OCI-LY3 (cell line): ENCODE measurements around the gene MDH1B.
"Not testable (repeated sequence)": the region's sequence is repeated elsewhere in the genome, so short reads cannot be mapped to it uniquely, and the experiment has no call there.

Experiments
- H2AFZ ChIP-seq: fragments of 200-600, 300-600 bp; shearing (Covaris generic); 2 replicates; pipeline ENCODE4 v1.6.0; 2014; ENCODE audit warnings: antibody characterized with exemption, low read depth, low read length
- H3K27ac ChIP-seq: fragments of 200-600, 300-600 bp; sonication (generic); 2 replicates; pipeline ENCODE4 v1.5.1; 2014; ENCODE audit warnings: mild to moderate bottlenecking, low read length, moderate library complexity, mixed read lengths
- H3K27me3 ChIP-seq: fragments of 200-600, 300-600 bp; sonication (generic); 2 replicates; pipeline ENCODE4 v1.6.1; 2014; ENCODE audit warnings: low read depth, low read length, mixed read lengths
- H3K36me3 ChIP-seq: fragments of 200-600, 300-600 bp; sonication (generic); replicated peaks from 2 replicates; pipeline ENCODE3; 2014; ENCODE audit warnings: low read depth, low read length, mixed read lengths
- H3K4me1 ChIP-seq: fragments of 300-600, 200-600 bp; sonication (generic); 2 replicates; pipeline ENCODE4 v1.6.1; 2014; ENCODE audit warnings: low read length, mixed read lengths
- H3K4me2 ChIP-seq: fragments of 200-600, 300-600 bp; sonication (generic); 2 replicates; pipeline ENCODE4 v1.6.1; 2014; ENCODE audit warnings: low read length, mixed read lengths
- H3K4me3 ChIP-seq: fragments of 300-600, 200-600 bp; sonication (generic); 2 replicates; pipeline ENCODE4 v1.5.1; 2014; ENCODE audit warnings: antibody characterized with exemption, mild to moderate bottlenecking, low read length, moderate library complexity
- H3K79me2 ChIP-seq: fragments of 300-600, 200-600 bp; shearing (Covaris generic); 2 replicates; pipeline ENCODE4 v1.6.1; 2014; ENCODE audit warnings: mild to moderate bottlenecking, low read length, mixed read lengths
- H3K9ac ChIP-seq: fragments of 300-600, 200-600 bp; shearing (Covaris generic); 2 replicates; pipeline ENCODE4 v1.6.0; 2014; ENCODE audit warnings: mild to moderate bottlenecking, low read length, moderate library complexity
- H3K9me3 ChIP-seq: fragments of 200-600, 300-600 bp; shearing (Covaris generic); 2 replicates; pipeline ENCODE4 v1.6.1; 2014; ENCODE audit warnings: low read length, mixed read lengths; ENCODE audit not compliant: insufficient read depth
- H4K20me1 ChIP-seq: fragments of 200-600, 300-600 bp; sonication (generic); 2 replicates; pipeline ENCODE4 v1.6.1; 2016; ENCODE audit warnings: low read length, mixed read lengths; ENCODE audit not compliant: insufficient read depth
- EZH2phosphoT487 ChIP-seq: fragments of 200-600 bp; shearing (Covaris generic); IDR thresholded peaks from 2 replicates; pipeline ENCODE4 v1.6.1; 2018; ENCODE audit warnings: antibody characterized with exemption, mixed run types, low read depth
- TF ChIP-seq, protein P1 (sequence below): fragments of 200-600, 300-600 bp; sonication (generic); IDR thresholded peaks from 2 replicates; pipeline ENCODE4 v1.5.1; 2014; ENCODE audit warnings: antibody characterized with exemption, low read length, low read depth

MDH1B gene

DNA sequence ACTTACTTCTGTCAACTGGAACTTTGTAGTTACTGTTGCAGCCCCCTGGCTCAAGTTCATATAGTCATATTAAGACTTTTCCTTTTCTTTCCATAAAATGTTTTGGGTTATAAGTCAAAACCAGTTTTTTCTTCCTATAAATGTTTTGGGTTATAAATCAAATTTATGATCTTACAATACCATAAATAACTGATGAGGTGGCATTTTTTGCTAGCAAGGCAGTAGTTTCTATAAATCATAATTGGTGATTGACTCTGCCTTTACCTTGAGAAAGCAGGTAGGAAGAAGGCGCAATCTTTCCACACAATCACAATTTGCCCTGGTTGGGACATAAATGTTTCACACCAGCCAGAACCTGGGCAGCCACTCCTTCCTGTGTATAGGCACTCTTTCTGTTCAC, 41.8 kb downstream of the MDH1B start:
- Histone ChIP-seq H3K27ac (no peak overlapping the region), H2AFZ (no peak overlapping the region)
- TF ChIP-seq, protein P1, sequence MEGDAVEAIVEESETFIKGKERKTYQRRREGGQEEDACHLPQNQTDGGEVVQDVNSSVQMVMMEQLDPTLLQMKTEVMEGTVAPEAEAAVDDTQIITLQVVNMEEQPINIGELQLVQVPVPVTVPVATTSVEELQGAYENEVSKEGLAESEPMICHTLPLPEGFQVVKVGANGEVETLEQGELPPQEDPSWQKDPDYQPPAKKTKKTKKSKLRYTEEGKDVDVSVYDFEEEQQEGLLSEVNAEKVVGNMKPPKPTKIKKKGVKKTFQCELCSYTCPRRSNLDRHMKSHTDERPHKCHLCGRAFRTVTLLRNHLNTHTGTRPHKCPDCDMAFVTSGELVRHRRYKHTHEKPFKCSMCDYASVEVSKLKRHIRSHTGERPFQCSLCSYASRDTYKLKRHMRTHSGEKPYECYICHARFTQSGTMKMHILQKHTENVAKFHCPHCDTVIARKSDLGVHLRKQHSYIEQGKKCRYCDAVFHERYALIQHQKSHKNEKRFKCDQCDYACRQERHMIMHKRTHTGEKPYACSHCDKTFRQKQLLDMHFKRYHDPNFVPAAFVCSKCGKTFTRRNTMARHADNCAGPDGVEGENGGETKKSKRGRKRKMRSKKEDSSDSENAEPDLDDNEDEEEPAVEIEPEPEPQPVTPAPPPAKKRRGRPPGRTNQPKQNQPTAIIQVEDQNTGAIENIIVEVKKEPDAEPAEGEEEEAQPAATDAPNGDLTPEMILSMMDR, result no peak
- TF ChIP-seq EZH2phosphoT487, result no peak

GRCh38 chr2:206721256-206721920, 43.7 kb downstream of the MDH1B start:
- H3K4me3 ChIP-seq, result no peak overlapping the region; the same call in 1 of the 2 replicates
- H3K4me2 ChIP-seq, result peak overlapping the region; percentile 46
- H3K27ac ChIP-seq, result no peak overlapping the region
- H4K20me1 ChIP-seq, result 0 out of 2 replicates have a peak, but pooled peaks cover 2% of the 10 kb centered on the region
- no peaks in the 10 kb centered on the region for H3K36me3 ChIP-seq
- no peaks in the 10 kb centered on the region for H3K9me3 ChIP-seq
- peaks cover 18% of the 10 kb centered on the region for H3K4me1 ChIP-seq
- no peaks in the 10 kb centered on the region for H3K79me2 ChIP-seq
- no peak overlapping the region for H3K9ac ChIP-seq
- TF ChIP-seq, protein P1, result no peak
- TF ChIP-seq EZH2phosphoT487, result no peak
- H3K27me3 ChIP-seq, result peaks cover 18% of the 10 kb centered on the region
- H2AFZ ChIP-seq, result no peak overlapping the region

More for the DNA sequence above, 41.8 kb downstream of the MDH1B start:
- H3K36me3 ChIP-seq, result no peaks in the 10 kb centered on the region
- no peak overlapping the region for H3K4me2 ChIP-seq
- H3K9ac ChIP-seq, result no peak overlapping the region
- no peaks in the 10 kb centered on the region for H3K79me2 ChIP-seq
- H3K4me1 ChIP-seq, result peaks cover 18% of the 10 kb centered on the region
- no peaks in the 10 kb centered on the region for H3K9me3 ChIP-seq
- peaks cover 10% of the 10 kb centered on the region for H3K27me3 ChIP-seq
- H3K4me3 ChIP-seq, result no peak overlapping the region
- H4K20me1 ChIP-seq, result 0 out of 2 replicates have a peak, but pooled peaks cover 2% of the 10 kb centered on the region

DNA sequence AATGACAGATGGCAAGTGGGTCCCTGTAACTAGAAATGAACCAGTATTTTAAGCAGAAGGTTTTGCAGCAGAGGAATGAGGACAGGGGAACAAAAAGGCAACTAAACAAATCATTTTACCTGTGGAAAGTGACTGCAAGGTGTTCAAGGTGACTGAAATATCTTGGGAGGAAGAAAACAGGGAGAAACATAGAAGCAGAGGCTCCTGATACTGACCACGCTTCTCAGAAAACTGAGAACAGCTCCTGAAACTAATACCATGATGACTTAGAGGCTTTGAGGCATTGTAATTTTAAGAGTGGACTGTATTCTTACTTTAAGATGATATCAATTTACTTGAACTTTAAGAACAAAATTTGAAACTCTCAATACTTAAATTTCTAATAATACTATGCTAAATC, 46.8 kb downstream of the MDH1B start, which contains the start of gene DYTN:
TSS of gene DYTN (minus strand) at position 101 of the 400 bp plus-strand sequence. CDS start 117 bp downstream, outside the sequence.
- H3K79me2 ChIP-seq, result no peaks in the 10 kb centered on the region
- no peak within 1 kb of the TSS for H2AFZ ChIP-seq
- H3K4me3 ChIP-seq, result no peak within 1 kb of the TSS
- H3K27me3 ChIP-seq, result peaks cover 23% of the 10 kb centered on the region
- H3K4me2 ChIP-seq, result no peak within 1 kb of the TSS
- peaks cover 28% of the 10 kb centered on the region for H3K4me1 ChIP-seq
- H3K36me3 ChIP-seq, result no peaks in the 10 kb centered on the region
- H3K27ac ChIP-seq, result no peak within 1 kb of the TSS
- 0 out of 2 replicates have a peak, but pooled peaks cover 2% of the 10 kb centered on the region for H4K20me1 ChIP-seq
- H3K9me3 ChIP-seq, result no peaks in the 10 kb centered on the region
- H3K9ac ChIP-seq, result no peak within 1 kb of the TSS
- TF ChIP-seq, protein P1, result no peak

- no peak overlapping the region for H2AFZ ChIP-seq
- no peaks in the 10 kb centered on the region for H3K79me2 ChIP-seq
- H4K20me1 ChIP-seq, result 0 out of 2 replicates have a peak, but pooled peaks cover 2% of the 10 kb centered on the region
- H3K36me3 ChIP-seq, result no peaks in the 10 kb centered on the region
- H3K27me3 ChIP-seq, result peaks cover 23% of the 10 kb centered on the region
- peaks cover 28% of the 10 kb centered on the region for H3K4me1 ChIP-seq
- H3K9ac ChIP-seq, result no peak overlapping the region
- H3K4me3 ChIP-seq, result no peak overlapping the region
- no peaks in the 10 kb centered on the region for H3K9me3 ChIP-seq
- no peak overlapping the region for H3K27ac ChIP-seq
- no peak for TF ChIP-seq EZH2phosphoT487
- TF ChIP-seq, protein P1, result no peak
- no peak overlapping the region for H3K4me2 ChIP-seq
These were observed 48.5 kb downstream of the MDH1B start for GRCh38 chr2:206716623-206717022.

GRCh38 chr2:206715183-206715582, 49.9 kb downstream of the MDH1B start:
- H3K27ac ChIP-seq, H2AFZ ChIP-seq, H3K36me3 ChIP-seq, H3K4me2 ChIP-seq, H3K9ac ChIP-seq, H3K79me2 ChIP-seq, H3K4me3 ChIP-seq, H3K9me3 ChIP-seq, H4K20me1 ChIP-seq: not testable (repeated sequence)
- H3K4me1 ChIP-seq, result peaks cover 22% of the 10 kb centered on the region
- peaks cover 31% of the 10 kb centered on the region for H3K27me3 ChIP-seq
